ENCODE measurements around the gene IRF6.

DNA sequence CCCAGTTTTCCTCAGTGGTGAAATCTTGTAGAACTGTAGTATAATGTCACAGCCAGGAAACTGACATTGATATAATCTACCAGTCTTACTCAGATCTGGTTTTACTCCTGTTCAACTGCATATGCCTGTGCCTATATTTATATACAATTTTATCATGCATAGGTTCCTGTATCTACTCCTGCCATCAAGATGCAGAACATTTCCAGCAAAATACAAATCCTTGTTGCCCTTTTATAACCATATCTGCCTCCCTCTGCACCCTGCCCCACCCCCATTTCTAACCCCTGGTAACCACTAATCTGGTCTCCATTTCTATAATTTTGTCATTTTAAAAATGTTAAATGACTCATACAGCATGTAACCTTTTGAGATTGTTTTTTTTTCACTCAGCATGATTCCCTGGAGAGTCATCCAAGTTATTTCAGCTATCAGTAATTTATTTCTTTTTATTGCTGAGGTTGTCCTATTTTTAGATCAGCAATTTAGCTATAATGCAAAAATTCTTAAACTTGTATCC is 29.9 kb upstream of the IRF6 start:
- TF ChIP-seq ZNF8 (CRISPR knock-in tag; IDR thresholded peaks at IDR 0.05) = no peak
- TF ChIP-seq, protein P1, sequence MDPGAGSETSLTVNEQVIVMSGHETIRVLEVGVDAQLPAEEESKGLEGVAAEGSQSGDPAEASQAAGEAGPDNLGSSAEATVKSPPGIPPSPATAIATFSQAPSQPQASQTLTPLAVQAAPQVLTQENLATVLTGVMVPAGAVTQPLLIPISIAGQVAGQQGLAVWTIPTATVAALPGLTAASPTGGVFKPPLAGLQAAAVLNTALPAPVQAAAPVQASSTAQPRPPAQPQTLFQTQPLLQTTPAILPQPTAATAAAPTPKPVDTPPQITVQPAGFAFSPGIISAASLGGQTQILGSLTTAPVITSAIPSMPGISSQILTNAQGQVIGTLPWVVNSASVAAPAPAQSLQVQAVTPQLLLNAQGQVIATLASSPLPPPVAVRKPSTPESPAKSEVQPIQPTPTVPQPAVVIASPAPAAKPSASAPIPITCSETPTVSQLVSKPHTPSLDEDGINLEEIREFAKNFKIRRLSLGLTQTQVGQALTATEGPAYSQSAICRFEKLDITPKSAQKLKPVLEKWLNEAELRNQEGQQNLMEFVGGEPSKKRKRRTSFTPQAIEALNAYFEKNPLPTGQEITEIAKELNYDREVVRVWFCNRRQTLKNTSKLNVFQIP (CRISPR knock-in tag; IDR thresholded peaks at IDR 0.05; ENCODE audit: borderline replicate concordance, low read depth) = no peak

All from SK-N-SH treated with all-trans-retinoic acid at 6 μM for 48 hours (cell line).